Stimulated activated CD8-positive, alpha-beta memory T cell treated with anti-CD3 and anti-CD28 coated beads, Interleukin-7, amount 100 ng/mL, for 48 hours (primary cell): ENCODE data around the gene ERCC6L2.

Source experiments
- DNase-seq, 2 donors: peaks; one replicate each; pipeline ENCODE4 v3.0.0-alpha.2; 2020; ENCODE audit warnings: low read depth in 1 of 2; ENCODE audit errors: extremely low read depth in 1 of 2

Gene ERCC6L2

DNA sequence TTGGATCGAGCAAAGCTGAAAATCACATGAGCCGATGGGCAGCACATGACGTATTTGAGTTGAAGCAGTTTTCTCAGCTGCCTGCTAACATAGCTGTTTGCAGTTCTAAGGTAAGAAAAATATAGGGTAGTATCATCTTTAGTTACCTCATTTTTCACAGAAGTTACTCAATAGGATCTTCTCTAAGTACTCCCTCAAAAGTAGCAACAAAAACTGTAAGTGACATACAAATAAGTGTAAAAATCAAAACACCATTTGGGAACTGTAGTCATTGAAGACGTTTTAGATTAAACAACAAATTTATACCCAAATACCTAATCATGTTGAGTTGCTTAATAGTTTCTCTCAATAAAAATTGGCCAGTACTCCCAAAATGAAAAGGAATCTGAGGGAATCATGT, 102.6 kb downstream of the ERCC6L2 start:
- no peak for DNase-seq

- DNase-seq: no peak
Observed at GRCh38 chr9:95979446-95979845, 104.0 kb downstream of the ERCC6L2 start.

DNA sequence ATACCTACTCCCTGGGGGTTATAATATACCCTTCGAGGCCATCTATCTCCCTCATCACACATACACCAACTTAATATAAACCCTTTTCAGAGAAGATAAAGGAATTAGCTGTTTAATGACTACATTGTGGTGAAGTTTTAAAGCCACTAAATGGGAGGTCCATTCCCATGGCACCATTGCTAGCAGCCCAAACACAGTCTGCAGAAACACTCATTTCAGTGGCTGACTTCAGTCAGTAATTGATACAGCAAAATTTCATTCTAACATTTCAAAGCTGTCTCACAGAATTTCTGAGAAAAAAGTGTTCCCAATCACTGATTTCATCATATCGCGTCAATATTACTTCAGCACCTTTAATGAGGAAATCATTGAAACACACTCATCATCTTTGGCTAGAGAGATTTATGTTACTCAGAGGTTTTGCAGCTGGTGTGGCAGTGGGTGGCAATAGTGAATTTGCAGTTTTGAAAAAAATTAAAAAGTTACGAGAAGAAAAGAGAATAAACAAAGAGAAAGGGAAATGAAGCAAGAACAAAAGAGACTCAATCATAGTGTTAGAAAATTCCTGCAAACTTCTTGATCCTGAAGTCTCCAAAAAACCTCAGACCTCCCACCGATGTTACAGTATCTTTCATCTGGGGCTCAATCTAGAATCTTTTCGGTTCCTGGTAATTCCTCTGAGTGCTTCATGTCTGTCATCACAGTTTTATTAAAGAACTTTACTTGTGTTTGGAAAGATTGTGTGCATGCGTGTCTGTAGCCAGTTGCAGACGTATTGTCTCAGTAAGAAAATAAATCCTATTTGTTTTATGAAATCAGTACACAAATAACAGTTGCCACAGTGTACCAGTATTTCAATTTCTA, 105.0 kb downstream of the ERCC6L2 start:
- no peak for DNase-seq

DNA sequence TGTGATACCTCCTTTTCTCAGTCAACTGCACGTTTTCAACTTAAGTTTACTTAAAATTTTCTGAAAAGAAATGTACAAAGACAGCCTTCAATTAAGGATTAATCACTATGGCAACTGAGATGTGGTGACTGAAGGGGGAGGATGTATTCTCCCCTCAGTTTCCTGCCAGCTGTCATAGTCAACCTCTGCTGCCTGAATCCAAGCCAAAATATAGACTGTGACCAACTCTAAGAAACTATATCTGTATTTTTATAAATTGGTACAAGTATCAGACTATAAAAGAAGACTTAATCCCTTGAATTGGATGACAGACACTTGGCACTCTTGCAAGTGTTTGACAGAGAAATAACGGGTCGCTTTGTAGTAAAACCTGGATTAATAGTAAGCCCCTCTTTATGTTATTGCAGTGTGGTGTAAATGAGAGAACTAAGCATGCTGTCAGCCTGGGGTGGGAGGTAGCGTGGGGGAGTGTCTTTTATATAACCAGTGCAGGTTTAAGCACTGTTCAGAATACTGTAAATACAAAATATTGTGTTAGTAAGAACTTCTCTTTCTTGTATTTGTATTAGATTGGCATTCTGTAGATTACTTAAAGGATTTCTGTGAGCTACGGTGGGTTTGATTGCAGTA, 106.4 kb downstream of the ERCC6L2 start:
- no peak for DNase-seq

GRCh38 chr9:95985440-95986055, 110.1 kb downstream of the ERCC6L2 start:
- DNase-seq: no peak

DNA sequence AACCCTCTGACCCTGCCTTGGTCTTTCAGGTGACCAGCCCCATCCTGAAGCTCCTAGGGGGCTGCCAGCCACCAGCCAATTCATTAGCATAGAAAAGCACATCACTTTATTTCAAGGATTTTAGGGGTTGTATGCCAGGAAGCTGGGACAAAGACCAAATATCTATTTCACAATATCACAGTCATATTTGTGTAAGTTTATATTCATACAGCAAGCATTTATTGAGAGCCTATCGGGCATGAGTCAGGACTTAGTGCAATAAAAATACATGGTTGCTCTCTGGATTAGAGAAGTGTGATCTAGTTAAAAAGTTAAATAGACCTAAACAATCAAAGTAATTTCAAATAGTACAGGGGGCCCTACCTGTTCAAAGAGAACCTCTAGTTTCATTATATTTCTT, 113.8 kb downstream of the ERCC6L2 start:
- DNase-seq: no peak

DNA sequence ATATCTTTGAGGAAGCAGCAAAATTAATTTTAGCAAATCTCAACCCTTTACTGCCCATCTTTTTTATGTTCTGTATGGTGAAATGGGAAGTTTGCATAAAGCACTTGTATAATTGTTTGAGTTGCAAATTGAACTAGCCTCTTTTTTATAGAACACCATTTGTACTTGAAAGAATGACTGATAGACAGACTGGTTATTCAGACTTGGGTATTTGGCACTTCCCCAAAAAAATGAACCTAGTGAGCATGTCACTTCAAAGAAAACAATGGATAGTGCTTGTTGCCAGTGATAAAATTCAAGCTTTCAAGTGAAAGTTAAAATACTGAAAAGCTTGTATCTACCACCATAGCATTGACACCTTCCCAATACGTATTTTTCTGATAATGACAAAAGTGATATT, 115.8 kb downstream of the ERCC6L2 start:
- no peak for DNase-seq

DNA sequence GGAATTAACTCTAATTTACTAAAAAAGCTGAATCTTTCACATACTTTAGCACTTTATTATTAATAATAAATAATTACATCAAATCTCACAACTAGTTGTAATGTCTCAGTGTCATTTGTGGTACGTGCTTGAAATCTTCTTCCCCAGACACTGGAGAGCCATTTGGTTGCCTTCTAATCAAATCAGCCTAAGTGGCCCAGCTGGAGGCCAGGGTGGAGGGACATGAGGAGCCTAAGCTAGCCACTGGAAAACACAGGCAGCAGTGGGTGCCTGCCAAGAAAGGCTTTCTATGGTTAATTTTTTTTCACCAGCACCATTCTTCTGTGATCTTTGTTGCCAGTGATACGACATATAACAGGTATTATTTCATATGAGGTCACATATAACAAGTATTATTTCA, 117.0 kb downstream of the ERCC6L2 start:
- no peak for DNase-seq

GRCh38 chr9:95993337-95993736, 117.8 kb downstream of the ERCC6L2 start:
- DNase-seq: no peak

DNA sequence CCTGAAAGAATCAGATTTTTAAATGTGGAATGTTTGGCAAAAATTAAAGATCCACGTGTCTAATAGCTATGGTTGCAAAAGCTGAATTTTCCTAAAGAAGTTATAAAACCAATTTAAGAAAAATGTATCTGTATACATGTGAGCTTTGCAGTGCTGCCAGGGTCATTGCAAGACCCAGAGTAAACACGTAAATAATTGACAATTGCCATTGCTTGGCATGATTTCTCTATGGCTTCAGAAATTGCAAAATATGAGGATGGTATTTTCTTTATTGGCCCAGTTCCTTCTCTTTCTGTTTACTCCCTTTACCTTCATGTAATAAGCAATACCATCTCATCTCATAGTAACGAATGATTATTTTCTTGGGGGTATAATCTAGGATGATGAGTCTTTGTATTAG, 123.9 kb downstream of the ERCC6L2 start:
- DNase-seq: no peak

DNA sequence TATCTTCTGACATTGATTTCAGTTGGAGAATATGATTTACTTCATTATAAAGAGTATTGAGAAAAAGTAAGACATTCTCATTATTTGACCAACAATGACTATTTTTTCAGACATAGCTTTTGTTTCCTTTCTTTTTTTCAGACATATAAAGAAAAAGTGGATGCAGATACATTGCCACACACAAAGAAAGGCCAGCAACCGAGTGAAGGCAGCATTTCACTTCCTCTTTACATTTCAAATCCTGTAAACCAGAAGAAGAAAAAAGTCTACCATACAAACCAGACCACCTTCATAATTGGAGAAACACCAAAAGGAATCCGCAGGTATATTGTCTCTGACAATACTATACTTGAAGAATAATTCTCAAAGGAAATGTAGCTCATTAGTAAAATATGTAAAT, 128.9 kb downstream of the ERCC6L2 start:
- no peak for DNase-seq

- DNase-seq: no peak
Observed at GRCh38 chr9:96006296-96006879, 130.9 kb downstream of the ERCC6L2 start.

- no peak for DNase-seq
Observed at GRCh38 chr9:96006961-96007360, 131.5 kb downstream of the ERCC6L2 start.

DNA sequence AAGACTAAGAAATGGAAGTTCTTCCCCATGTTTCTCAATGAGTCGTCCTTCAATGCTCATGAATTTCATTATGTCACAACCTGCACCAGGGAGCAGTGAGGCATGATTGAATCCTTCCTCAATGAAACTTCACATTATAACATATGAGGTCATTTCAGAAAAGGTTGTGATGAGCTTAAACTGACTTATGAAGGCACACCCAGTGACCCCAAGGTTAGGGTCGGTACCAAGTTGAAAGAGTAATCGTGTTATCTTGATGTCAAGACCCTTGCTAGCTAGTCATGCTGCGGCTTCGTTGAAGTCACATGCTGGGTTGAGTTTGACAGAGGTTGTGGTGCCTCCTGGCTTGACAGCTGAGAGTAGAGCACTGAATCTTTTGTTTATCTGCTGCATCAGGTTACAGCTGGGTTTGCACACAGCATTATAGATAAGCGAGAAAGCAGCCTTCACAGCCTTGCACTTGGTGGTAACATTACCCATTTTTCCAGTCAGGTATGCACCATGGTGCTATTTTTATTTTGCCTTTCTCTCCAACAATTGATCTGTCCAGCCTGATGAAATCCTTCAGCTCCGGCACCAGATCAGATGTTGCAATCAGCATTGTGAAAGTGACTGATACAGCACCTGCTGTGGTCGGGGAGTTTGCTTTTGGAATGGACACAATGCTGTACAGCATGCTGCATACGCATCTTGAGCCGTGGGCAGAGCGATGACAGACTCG, 133.2 kb downstream of the ERCC6L2 start:
- no peak for DNase-seq

GRCh38 chr9:96009223-96009602, 133.7 kb downstream of the ERCC6L2 start:
- no peak for DNase-seq

DNA sequence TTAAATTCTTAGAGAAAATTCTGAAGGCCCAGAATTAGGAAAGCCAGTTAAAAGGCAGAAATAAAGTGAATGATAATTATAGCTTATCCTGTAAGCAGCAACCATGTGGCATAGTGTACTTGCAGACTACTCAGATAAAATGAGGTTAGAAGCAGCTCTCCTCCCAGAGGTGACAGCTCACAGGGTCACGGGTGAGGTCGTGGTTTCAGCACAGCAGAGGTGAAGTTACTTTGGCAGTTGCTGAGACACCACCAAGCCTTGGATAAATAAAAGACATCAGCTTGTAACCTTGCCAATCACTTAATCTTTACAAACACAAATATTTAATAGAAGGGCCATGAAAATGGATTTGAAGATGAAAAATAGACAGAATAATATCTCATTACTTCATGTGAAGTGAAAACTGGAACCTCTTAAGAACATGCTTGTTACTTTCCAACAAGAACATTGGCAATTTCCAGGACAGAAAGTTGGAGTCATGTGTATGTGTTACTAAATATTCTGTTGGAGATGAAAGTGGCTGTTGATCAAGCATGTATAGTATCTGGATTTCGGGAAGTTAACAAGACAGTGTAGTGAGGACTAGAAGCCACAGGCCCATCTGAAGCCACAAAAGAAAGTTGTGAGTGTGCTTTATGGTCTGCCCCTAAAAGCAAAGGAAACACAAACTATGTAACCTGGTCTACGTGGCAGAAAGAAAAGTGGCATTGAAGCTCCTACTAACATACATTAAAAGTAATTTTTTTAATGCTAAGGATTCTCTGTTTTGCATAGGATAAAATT, 134.4 kb downstream of the ERCC6L2 start:
- DNase-seq: peak; percentile 28 to 69

DNA sequence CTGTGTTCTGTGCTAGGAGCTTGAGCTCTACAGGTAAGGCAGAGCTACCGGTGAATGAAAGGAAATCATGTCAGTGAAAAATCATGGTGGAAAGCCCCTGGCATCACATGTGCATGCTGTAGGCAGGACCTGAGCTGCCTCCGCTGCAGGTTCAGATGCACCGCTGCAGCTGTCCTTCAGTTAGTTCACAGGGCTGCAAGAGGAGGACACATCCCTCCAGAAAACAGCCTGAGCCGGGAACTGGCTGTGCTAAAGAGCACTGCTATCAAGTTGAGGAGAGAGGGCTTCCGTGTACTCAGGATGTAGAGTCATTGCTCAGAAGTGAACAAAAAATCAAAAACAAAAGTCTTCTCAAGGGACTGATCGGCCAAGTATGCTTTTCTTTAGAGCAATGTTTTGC, 138.6 kb downstream of the ERCC6L2 start:
- DNase-seq: no peak

GRCh38 chr9:96015876-96016686, 140.6 kb downstream of the ERCC6L2 start:
- DNase-seq: peak in 1 of 2 donors; percentile 54
